A549 (cell line): ENCODE data around the gene GNA15.

ENCODE experiments used
- EP300 ChIP-seq, 2 experiments: fragments of >200 bp; sonication (Bioruptor Twin); formaldehyde crosslinking; IDR thresholded peaks; 2 replicates in 1 of 2; 3 replicates in 1 of 2; pipeline ENCODE4 v1.6.1; 2016 to 2017
- KDM5A ChIP-seq: fragments of 200-600 bp; sonication (generic); IDR thresholded peaks from 2 replicates; pipeline ENCODE4 v1.6.1; 2016; ENCODE audit warnings: antibody characterized with exemption, mild to moderate bottlenecking
- MYC ChIP-seq: IDR thresholded peaks from 2 replicates; pipeline ENCODE4 v1.6.1; 2012; ENCODE audit warnings: mild to moderate bottlenecking, inconsistent platforms, low read length, improper control_type of control experiment, borderline replicate concordance
- POLR2A ChIP-seq: IDR thresholded peaks from 2 replicates; pipeline ENCODE4 v1.6.1; 2012; ENCODE audit warnings: mild to moderate bottlenecking, low read length
- RAD21 ChIP-seq, 2 experiments: fragments of >200 bp in 1 of 2; sonication (Bioruptor Twin) in 1 of 2; formaldehyde crosslinking in 1 of 2; IDR thresholded peaks in 1 of 2; conservative IDR thresholded peaks in 1 of 2; 2 replicates in 1 of 2; 3 replicates in 1 of 2; pipeline ENCODE4 v1.6.1; 2012 to 2018; ENCODE audit warnings: inconsistent platforms in 1 of 2
- RFX5 ChIP-seq: fragments of 450-650 bp; IDR thresholded peaks from 2 replicates; pipeline ENCODE4 v1.7.1; 2014; ENCODE audit warnings: antibody characterized with exemption, mild to moderate bottlenecking, moderate library complexity
- TF ChIP-seq, protein P1 (sequence below): IDR thresholded peaks from 2 replicates; pipeline ENCODE4 v1.6.1; 2012
- TF ChIP-seq, protein P2 (sequence below): fragments of >200 bp; sonication (Bioruptor Twin); formaldehyde crosslinking; IDR thresholded peaks from 3 replicates; pipeline ENCODE4 v1.5.1; 2016

DNA sequence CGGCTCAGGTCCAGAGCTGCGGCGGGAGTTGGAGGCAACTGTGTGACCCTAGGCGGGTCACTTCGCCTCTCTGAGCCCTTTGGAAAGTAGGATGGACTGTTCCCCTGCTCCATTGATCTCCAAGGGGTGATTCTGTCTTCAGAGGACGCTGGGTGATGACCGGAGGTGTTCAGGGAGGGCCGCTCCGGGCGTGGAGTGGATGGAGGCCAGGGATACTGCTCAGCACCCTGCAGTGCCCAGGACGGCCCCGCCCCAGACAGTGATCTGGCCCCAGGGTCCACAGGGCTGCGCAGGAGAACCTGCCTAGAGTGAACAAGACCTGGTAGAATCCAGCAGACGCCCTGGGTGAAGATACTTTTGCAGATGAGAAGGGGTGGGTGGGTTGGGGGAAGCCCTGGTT is 56.9 kb downstream of the GNA15 start:
- TF ChIP-seq MYC (no peak), RAD21 (conservative IDR thresholded peaks at IDR 0.05 in 1 of 2, IDR thresholded peaks at IDR 0.05 in 1 of 2) (no peak), POLR2A (no peak), RFX5 (no peak), EP300 (IDR thresholded peaks at IDR 0.05) (no peak), KDM5A (no peak)
- TF ChIP-seq, protein P1, sequence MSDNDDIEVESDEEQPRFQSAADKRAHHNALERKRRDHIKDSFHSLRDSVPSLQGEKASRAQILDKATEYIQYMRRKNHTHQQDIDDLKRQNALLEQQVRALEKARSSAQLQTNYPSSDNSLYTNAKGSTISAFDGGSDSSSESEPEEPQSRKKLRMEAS, result no peak
- TF ChIP-seq, protein P2, sequence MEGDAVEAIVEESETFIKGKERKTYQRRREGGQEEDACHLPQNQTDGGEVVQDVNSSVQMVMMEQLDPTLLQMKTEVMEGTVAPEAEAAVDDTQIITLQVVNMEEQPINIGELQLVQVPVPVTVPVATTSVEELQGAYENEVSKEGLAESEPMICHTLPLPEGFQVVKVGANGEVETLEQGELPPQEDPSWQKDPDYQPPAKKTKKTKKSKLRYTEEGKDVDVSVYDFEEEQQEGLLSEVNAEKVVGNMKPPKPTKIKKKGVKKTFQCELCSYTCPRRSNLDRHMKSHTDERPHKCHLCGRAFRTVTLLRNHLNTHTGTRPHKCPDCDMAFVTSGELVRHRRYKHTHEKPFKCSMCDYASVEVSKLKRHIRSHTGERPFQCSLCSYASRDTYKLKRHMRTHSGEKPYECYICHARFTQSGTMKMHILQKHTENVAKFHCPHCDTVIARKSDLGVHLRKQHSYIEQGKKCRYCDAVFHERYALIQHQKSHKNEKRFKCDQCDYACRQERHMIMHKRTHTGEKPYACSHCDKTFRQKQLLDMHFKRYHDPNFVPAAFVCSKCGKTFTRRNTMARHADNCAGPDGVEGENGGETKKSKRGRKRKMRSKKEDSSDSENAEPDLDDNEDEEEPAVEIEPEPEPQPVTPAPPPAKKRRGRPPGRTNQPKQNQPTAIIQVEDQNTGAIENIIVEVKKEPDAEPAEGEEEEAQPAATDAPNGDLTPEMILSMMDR, result no peak
